RWPE1 (cell line): Measurements from ENCODE around the gene TCF4.

Experiments used
- CTCF ChIA-PET: fragments of 350-600 bp; sonication (Branson Sonifier 250); formaldehyde crosslinking; extraction: SDS; loops from one replicate; lab custom pipeline; 2021; lab: Yijun Ruan, JAX
- POLR2A ChIA-PET: fragments of 400-600 bp; formaldehyde crosslinking; extraction: SDS; loops from one replicate; lab custom pipeline; 2020; ENCODE audit warnings: antibody characterized with exemption; ENCODE audit not compliant: low non-redundant PET; lab: Yijun Ruan, JAX
- DNase-seq: peaks from one replicate; pipeline ENCODE4 v3.0.0; 2012; ENCODE audit warnings: low spot score
- H3K27ac ChIP-seq: fragments of 450-650 bp; 2 replicates; pipeline ENCODE4 v1.5.1; 2017
- TF ChIP-seq, protein P1 (sequence below): fragments of 450-650 bp; conservative IDR thresholded peaks from 2 replicates; pipeline ENCODE4 v1.5.1; 2017; ENCODE audit warnings: low read depth, mild to moderate bottlenecking

TCF4 gene

DNA sequence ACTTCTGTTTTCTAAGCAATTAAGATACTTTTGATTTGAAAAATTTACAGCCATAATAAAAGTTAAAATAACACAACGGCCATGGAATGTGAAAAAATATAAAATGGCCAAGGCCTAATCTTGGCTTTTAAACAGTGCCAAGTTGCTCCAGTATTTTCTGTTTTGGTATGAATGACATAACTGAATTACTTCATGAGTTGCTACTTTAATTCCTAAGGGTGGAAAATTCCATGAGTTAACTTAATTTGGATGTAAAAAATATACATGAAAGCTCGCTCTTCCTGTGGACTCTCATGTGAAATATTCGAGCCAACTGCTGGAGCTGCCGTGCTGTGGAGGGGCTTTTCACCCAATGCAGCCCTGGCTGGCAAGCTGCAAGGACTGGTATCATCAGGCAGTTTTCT, 342.8 kb downstream of the TCF4 start:
- H3K27ac ChIP-seq = no peak overlapping the region
- no peak for DNase-seq
- POLR2A ChIA-PET = no interaction called here
- TF ChIP-seq, protein P1, sequence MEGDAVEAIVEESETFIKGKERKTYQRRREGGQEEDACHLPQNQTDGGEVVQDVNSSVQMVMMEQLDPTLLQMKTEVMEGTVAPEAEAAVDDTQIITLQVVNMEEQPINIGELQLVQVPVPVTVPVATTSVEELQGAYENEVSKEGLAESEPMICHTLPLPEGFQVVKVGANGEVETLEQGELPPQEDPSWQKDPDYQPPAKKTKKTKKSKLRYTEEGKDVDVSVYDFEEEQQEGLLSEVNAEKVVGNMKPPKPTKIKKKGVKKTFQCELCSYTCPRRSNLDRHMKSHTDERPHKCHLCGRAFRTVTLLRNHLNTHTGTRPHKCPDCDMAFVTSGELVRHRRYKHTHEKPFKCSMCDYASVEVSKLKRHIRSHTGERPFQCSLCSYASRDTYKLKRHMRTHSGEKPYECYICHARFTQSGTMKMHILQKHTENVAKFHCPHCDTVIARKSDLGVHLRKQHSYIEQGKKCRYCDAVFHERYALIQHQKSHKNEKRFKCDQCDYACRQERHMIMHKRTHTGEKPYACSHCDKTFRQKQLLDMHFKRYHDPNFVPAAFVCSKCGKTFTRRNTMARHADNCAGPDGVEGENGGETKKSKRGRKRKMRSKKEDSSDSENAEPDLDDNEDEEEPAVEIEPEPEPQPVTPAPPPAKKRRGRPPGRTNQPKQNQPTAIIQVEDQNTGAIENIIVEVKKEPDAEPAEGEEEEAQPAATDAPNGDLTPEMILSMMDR = no peak
- CTCF ChIA-PET = interaction anchor here (1.7 kb wide), 1 partner anchor 11 kb away, joined by 9 read pairs; no protein-coding TSS in a partner anchor

DNA sequence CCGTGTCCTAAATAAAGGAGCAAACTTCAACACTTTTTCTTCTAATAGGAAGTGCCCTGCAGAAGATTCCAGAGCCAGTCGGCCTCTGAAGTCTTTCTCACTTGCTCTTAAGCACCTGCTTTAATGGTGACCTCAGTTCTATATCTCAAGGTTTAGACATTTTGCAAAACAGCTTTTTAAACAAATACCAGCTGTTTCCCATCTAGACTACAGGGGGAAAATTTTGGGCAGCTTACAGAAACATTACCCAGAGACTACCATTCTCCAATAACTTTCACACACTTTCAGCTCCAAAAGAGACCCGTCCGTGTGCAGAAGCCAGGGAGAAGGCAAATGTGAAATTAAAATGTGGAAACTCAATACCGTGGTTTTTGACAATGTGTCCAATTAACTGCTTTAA, 343.4 kb downstream of the TCF4 start:
- CTCF ChIA-PET = no interaction called here
- no peak overlapping the region for H3K27ac ChIP-seq
- DNase-seq = no peak
- TF ChIP-seq, protein P1 = no peak
- POLR2A ChIA-PET = no interaction called here

DNA sequence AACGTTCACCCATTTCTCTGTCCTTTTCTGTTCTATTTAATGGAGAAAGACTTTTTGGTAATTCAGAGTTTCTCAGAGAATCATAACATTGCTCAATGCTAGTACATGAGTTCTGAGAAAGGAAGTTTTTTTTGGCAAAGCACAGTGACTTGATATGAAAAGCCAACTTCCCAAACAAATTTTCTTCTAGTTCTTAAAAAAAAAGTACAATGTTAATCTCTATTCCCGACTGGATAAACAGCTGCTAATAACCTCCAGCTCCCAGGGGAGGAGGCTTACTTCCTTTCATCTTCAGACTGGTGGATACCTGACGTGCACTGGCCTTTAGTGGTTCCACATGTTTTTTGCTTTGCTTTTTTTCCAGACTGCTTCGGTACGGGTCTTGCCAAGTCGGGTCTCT, 344.1 kb downstream of the TCF4 start:
- no peak for DNase-seq
- H3K27ac ChIP-seq = no peak overlapping the region
- TF ChIP-seq, protein P1 = no peak
- ChIA-PET POLR2A (no interaction called here), CTCF (interaction anchor here (0.6 kb wide), 1 partner anchor 20 kb away, joined by 3 read pairs; no protein-coding TSS in a partner anchor)

DNA sequence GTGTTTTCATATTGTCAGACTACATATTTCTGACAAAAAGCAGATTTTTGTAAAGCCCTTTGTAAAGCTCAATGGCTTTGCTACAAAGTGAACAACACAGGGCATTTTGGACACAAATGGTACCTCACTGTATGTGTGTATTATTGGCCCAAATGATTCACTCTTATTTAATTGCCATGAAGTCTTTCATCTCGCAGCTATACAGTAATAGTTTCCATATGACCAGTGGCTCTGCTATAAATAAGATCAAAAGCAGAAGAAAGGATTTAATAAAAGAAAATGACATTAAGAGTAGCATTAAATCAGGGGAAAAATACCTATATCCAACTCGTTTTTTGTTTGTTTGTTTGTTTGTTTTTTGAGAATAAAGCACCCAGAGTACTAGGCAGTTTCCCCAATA, 344.7 kb downstream of the TCF4 start:
- DNase-seq = no peak
- CTCF ChIA-PET = no interaction called here
- POLR2A ChIA-PET = no interaction called here
- TF ChIP-seq, protein P1 = no peak
- H3K27ac ChIP-seq = no peak overlapping the region

DNA sequence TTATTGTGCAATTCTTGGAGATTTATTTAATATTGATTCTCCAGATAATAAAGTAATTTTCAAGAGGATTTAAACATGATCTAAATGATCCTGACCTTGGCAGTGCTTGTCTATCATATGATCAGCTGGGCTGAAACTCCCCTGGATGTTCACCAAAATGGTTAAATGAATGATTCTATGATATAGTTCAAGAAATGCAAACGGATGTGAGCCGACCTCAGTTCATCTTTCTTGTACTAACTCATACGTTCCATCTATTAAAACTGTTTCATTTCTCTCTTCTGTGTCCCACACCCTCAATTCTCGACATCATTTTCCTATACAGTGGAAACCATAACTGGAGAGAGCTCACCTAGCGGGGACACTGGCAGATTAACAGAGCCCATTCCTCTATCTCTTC, 347.0 kb downstream of the TCF4 start:
- ChIA-PET CTCF (no interaction called here), POLR2A (no interaction called here)
- TF ChIP-seq, protein P1 = no peak
- no peak overlapping the region for H3K27ac ChIP-seq
- DNase-seq = no peak

DNA sequence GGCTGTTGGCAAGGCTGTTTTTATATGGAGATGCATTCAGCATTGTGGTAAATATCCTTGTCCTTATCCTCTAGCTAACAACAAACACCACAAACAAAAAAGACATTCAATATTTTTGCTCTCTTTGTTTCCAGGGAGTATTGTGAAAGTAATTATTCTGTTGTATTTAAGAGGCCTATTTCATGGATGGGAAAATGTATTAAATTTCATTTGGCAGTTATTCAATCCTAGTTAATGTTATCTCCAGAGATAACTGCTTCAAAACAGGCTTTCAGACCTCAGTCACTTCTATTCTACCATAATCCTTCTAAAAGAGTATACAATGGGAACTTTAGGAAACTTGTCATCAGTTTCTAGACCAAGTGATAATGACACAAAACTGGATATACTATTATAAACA, 348.3 kb downstream of the TCF4 start:
- ChIA-PET POLR2A (no interaction called here), CTCF (no interaction called here)
- no peak overlapping the region for H3K27ac ChIP-seq
- TF ChIP-seq, protein P1 = no peak
- no peak for DNase-seq

DNA sequence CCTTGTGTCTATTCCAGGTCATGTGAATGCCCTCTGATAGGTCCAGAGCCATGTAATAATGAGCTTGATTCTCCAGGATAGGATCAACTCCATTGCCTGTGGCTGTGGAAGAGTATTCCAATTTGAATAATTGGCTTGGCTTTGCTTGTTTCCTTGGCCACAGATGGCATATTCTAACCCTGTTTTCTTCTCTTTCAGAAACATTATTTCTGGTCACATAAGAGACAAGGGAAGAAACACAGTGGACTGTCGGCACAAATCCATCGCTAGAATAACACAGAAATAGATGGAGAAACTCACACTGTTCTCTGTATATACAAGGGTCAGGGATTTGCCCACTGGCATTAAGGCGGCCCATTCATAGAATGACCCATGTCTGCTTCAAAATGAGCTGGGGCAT, 350.3 kb downstream of the TCF4 start:
- TF ChIP-seq, protein P1 = no peak
- H3K27ac ChIP-seq = no peak overlapping the region
- no peak for DNase-seq
- POLR2A ChIA-PET = no interaction called here
- CTCF ChIA-PET = no interaction called here
